ENCODE results near the gene TUBA1C.
A peak's percentile ranks its signal among the peaks of the same experiment; 100 is the strongest.
"Not testable (repeated sequence)": the region's sequence is repeated elsewhere in the genome, so short reads cannot be mapped to it uniquely, and the experiment has no call there.

TUBA1C gene

GRCh38 chr12:49251357-49251756 is 13.5 kb upstream of the TUBA1C start:
- no peak for DNase-seq
- in situ Hi-C loops (cut with HindIII; ENCODE audit: low pct_ligation_motif_present, low pct_unique_long_range_greater_than_20kb, low sequenced_read_pairs), result no loop called here

- in situ Hi-C loops (cut with HindIII; ENCODE audit: low pct_ligation_motif_present, low pct_unique_long_range_greater_than_20kb, low sequenced_read_pairs), result no loop called here
- no peak for DNase-seq
Observed at GRCh38 chr12:49253033-49253623, 11.8 kb upstream of the TUBA1C start.

GRCh38 chr12:49255456-49255855 is 9.4 kb upstream of the TUBA1C start:
- DNase-seq; in situ Hi-C loops (cut with HindIII; ENCODE audit: low pct_ligation_motif_present, low pct_unique_long_range_greater_than_20kb, low sequenced_read_pairs): not testable (repeated sequence)

- in situ Hi-C loops (cut with HindIII; ENCODE audit: low pct_ligation_motif_present, low pct_unique_long_range_greater_than_20kb, low sequenced_read_pairs), result no loop called here
- no peak for DNase-seq
Observed at GRCh38 chr12:49255857-49256637, 8.8 kb upstream of the TUBA1C start.

- in situ Hi-C loops (cut with HindIII; ENCODE audit: low pct_ligation_motif_present, low pct_unique_long_range_greater_than_20kb, low sequenced_read_pairs), result not testable (repeated sequence)
Observed at GRCh38 chr12:49257508-49258184, 7.2 kb upstream of the TUBA1C start.

GRCh38 chr12:49259452-49259851 is 5.4 kb upstream of the TUBA1C start:
- in situ Hi-C loops (cut with HindIII; ENCODE audit: low pct_ligation_motif_present, low pct_unique_long_range_greater_than_20kb, low sequenced_read_pairs), result no loop called here
- DNase-seq, result no peak

More at GRCh38 chr12:49257508-49258184, 7.2 kb upstream of the TUBA1C start:
- DNase-seq, result not testable (repeated sequence)

- peak; percentile 67 for DNase-seq
- in situ Hi-C loops (cut with HindIII; ENCODE audit: low pct_ligation_motif_present, low pct_unique_long_range_greater_than_20kb, low sequenced_read_pairs), result no loop called here
Observed at GRCh38 chr12:49260166-49260565, 4.7 kb upstream of the TUBA1C start.

GRCh38 chr12:49260571-49261363 is 4.1 kb upstream of the TUBA1C start:
- in situ Hi-C loops (cut with HindIII; ENCODE audit: low pct_ligation_motif_present, low pct_unique_long_range_greater_than_20kb, low sequenced_read_pairs), result no loop called here
- no peak for DNase-seq

- DNase-seq, result no peak
- in situ Hi-C loops (cut with HindIII; ENCODE audit: low pct_ligation_motif_present, low pct_unique_long_range_greater_than_20kb, low sequenced_read_pairs), result no loop called here
Observed at GRCh38 chr12:49261721-49262120, 3.2 kb upstream of the TUBA1C start.

GRCh38 chr12:49263400-49263763 is 1.5 kb upstream of the TUBA1C start:
- in situ Hi-C loops (cut with HindIII; ENCODE audit: low pct_ligation_motif_present, low pct_unique_long_range_greater_than_20kb, low sequenced_read_pairs), result no loop called here

GRCh38 chr12:49264466-49264872 is 413 bp upstream of the TUBA1C start:
- peak; percentile 76 for DNase-seq
- in situ Hi-C loops (cut with HindIII; ENCODE audit: low pct_ligation_motif_present, low pct_unique_long_range_greater_than_20kb, low sequenced_read_pairs), result no loop called here

More at GRCh38 chr12:49263400-49263763, 1.5 kb upstream of the TUBA1C start:
- DNase-seq, result no peak

GRCh38 chr12:49269191-49269590 is 4.3 kb downstream of the TUBA1C start:
- DNase-seq; in situ Hi-C loops (cut with HindIII; ENCODE audit: low pct_ligation_motif_present, low pct_unique_long_range_greater_than_20kb, low sequenced_read_pairs): not testable (repeated sequence)

- in situ Hi-C loops (cut with HindIII; ENCODE audit: low pct_ligation_motif_present, low pct_unique_long_range_greater_than_20kb, low sequenced_read_pairs), result no loop called here
- no peak for DNase-seq
Observed at GRCh38 chr12:49272790-49273725, 8.2 kb downstream of the TUBA1C start.

GRCh38 chr12:49273726-49274395 is 9.0 kb downstream of the TUBA1C start:
- in situ Hi-C loops (cut with HindIII; ENCODE audit: low pct_ligation_motif_present, low pct_unique_long_range_greater_than_20kb, low sequenced_read_pairs), result no loop called here
- DNase-seq, result no peak

- no peak for DNase-seq
- in situ Hi-C loops (cut with HindIII; ENCODE audit: low pct_ligation_motif_present, low pct_unique_long_range_greater_than_20kb, low sequenced_read_pairs), result no loop called here
Observed at GRCh38 chr12:49274396-49275069, 9.7 kb downstream of the TUBA1C start.

GRCh38 chr12:49276304-49277290 is 11.7 kb downstream of the TUBA1C start:
- no peak for DNase-seq
- in situ Hi-C loops (cut with HindIII; ENCODE audit: low pct_ligation_motif_present, low pct_unique_long_range_greater_than_20kb, low sequenced_read_pairs), result no loop called here
